Duodenal mucosa (tissue), 2 donors: ENCODE data around the gene DEFB128.

ENCODE experiments used
- H3K27ac ChIP-seq: one replicate; pipeline ENCODE4 v1.7.0; 2013; ENCODE audit warnings: low read depth, low read length
- H3K27me3 ChIP-seq, 2 donors: one replicate each; pipeline ENCODE4 v1.7.0; 2013; ENCODE audit warnings: low read length in 2 of 2, control low read depth in 1 of 2; ENCODE audit not compliant: insufficient read depth in 2 of 2, control insufficient read depth in 1 of 2
- H3K36me3 ChIP-seq, 2 donors: one replicate each; pipeline ENCODE4 v1.7.0; 2013; ENCODE audit warnings: low read length in 2 of 2, control low read depth in 1 of 2; ENCODE audit not compliant: insufficient read depth in 2 of 2, control insufficient read depth in 1 of 2
- H3K4me1 ChIP-seq, 2 donors: one replicate each; pipeline ENCODE4 v1.7.0; 2013; ENCODE audit warnings: low read length in 2 of 2, control low read depth in 1 of 2; ENCODE audit not compliant: insufficient read depth in 2 of 2, control insufficient read depth in 1 of 2
- H3K4me3 ChIP-seq, 2 donors: one replicate each; pipeline ENCODE4 v1.7.0; 2013; ENCODE audit warnings: low read length in 2 of 2, low read depth in 1 of 2
- H3K9ac ChIP-seq, 2 donors: one replicate each; pipeline ENCODE4 v1.7.0; 2013; ENCODE audit warnings: low read length in 2 of 2, low read depth in 1 of 2
- H3K9me3 ChIP-seq, 2 donors: one replicate each; pipeline ENCODE4 v1.7.0; 2013; ENCODE audit warnings: low read length in 2 of 2, control low read depth in 1 of 2; ENCODE audit not compliant: control insufficient read depth in 1 of 2

Gene DEFB128

DNA sequence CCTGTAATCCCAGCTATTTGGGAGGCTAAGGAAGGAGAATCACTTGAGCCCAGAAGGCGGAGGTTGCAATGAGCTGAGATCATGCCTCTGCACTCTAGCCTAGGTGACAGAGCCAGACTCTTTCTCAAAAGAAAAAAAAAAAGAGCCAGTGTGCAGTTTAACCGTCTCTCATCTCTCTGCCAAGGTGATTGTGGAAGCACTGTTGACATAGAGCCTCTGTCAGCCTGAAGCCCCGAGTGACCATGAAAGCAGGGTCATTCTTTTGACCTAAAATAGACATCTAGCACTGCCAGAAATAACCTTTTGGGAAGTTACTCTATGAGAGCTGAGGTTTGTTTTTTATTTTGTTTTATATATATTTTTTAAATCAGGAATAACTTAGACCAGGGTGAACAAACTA lies 24.9 kb downstream of the DEFB128 start:
- H3K4me3 ChIP-seq = no peak overlapping the region

DNA sequence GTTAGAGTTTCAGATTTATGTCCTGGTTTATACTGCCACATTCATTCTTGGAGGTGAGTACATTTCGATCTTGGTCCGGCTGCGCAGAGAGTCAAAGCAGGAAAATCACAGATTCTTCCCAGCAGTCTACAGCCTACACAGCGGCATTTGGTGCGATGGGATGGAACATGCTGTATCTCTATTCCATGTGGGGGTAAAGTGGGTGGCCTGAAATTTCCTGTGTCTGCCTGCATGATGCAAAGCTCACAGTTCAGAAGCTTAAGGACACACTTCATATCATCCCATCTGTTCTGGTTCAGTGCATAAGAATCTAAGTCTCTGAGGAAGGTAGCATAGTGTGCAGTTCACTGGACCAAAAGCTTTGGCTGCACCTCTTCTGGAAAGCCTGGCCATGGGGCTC lies 32.4 kb downstream of the DEFB128 start, which contains the start of gene DEFB127:
TSS of gene DEFB127 (plus strand) at position 301 of the 400 bp plus-strand sequence. CDS start at position 392, 91 bp downstream.
- H3K27ac ChIP-seq = no peak within 1 kb of the TSS
- H3K9ac ChIP-seq = no peak within 1 kb of the TSS
- H3K27me3 ChIP-seq = no peaks in the 10 kb centered on the region
- H3K9me3 ChIP-seq = no peaks in the 10 kb centered on the region
- no peaks in the 10 kb centered on the region for H3K36me3 ChIP-seq
- H3K4me1 ChIP-seq = no peaks in the 10 kb centered on the region
- H3K4me3 ChIP-seq = no peak within 1 kb of the TSS

More for the DNA sequence above, 24.9 kb downstream of the DEFB128 start:
- Histone ChIP-seq H3K9me3 (no peaks in the 10 kb centered on the region), H3K27ac (no peak overlapping the region), H3K36me3 (no peaks in the 10 kb centered on the region), H3K4me1 (no peaks in the 10 kb centered on the region), H3K27me3 (no peaks in the 10 kb centered on the region), H3K9ac (no peak overlapping the region)

DNA sequence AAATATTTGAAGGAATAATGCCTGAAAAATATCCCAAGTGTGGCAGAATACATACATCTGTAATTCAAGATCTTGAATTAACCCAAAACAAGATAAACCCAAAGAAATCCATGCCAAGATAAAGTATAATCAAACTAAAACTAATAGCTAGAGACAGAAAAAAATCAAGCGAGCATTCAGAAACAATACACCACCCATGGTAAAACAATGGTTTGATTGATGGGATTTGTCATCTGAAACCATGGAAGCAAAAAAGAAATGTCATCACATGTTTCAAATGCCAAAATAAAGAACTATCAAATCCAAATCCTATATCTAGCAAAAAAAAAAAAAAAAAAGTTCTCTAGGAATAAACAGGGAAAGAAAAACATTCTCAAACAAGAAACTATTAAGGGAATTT lies 37.4 kb downstream of the DEFB128 start:
- Histone ChIP-seq H3K27ac (no peak overlapping the region), H3K9ac (no peak overlapping the region), H3K27me3 (peaks cover 0 to 5% of the 10 kb centered on the region in 2 donors), H3K36me3 (no peaks in the 10 kb centered on the region), H3K4me3 (no peak overlapping the region), H3K4me1 (no peaks in the 10 kb centered on the region), H3K9me3 (no peaks in the 10 kb centered on the region)

DNA sequence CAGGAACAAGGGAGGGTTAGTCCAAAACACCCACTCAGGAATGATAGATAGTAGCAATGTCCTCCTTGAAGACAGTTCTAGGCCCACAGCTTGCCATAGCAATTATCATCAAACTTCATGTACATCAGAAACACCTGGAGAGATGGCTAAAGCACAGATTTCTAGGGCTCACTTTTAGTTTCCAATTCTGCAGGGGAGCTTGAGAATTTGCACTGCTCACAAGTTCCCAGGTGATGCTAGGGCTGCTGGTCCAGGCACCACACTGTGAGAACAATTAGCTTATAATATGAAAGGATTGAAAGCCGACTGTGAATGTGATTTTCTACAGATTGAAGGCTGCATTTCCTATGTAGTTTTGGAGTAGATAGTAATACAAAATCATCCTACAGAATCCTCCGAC lies 43.6 kb downstream of the DEFB128 start:
- Histone ChIP-seq H3K36me3 (no peaks in the 10 kb centered on the region), H3K9me3 (no peaks in the 10 kb centered on the region), H3K27ac (no peak overlapping the region), H3K9ac (no peak overlapping the region), H3K27me3 (peaks cover 0 to 19% of the 10 kb centered on the region in 2 donors), H3K4me1 (no peaks in the 10 kb centered on the region), H3K4me3 (no peak overlapping the region)

GRCh38 chr20:142290-142689 lies 47.2 kb downstream of the DEFB128 start, which contains the start of gene DEFB126:
DEFB126 (plus strand) TSS chr20:142590; CDS start chr20:142629, 39 bp downstream.
- Histone ChIP-seq H3K27me3 (peaks cover 0 to 14% of the 10 kb centered on the region in 2 donors), H3K9me3 (peaks cover 0 to 3% of the 10 kb centered on the region in 2 donors), H3K27ac (no peak within 1 kb of the TSS), H3K9ac (no peak within 1 kb of the TSS), H3K4me3 (no peak within 1 kb of the TSS), H3K4me1 (no peaks in the 10 kb centered on the region), H3K36me3 (no peaks in the 10 kb centered on the region)
